Neural progenitor cell (in vitro differentiated cells): ENCODE data around the gene CDC16.

Source experiments
- EZH2 ChIP-seq: fragments of 200-600 bp; sonication (generic); IDR thresholded peaks from 2 replicates; pipeline ENCODE4 v1.6.1; 2017; ENCODE audit warnings: antibody characterized with exemption, mild to moderate bottlenecking, moderate library complexity
- TF ChIP-seq, protein P1 (sequence below): fragments of 200-600 bp; sonication (generic); IDR thresholded peaks from 2 replicates; pipeline ENCODE4 v1.5.1; 2017; ENCODE audit warnings: antibody characterized with exemption, mild to moderate bottlenecking

DNA sequence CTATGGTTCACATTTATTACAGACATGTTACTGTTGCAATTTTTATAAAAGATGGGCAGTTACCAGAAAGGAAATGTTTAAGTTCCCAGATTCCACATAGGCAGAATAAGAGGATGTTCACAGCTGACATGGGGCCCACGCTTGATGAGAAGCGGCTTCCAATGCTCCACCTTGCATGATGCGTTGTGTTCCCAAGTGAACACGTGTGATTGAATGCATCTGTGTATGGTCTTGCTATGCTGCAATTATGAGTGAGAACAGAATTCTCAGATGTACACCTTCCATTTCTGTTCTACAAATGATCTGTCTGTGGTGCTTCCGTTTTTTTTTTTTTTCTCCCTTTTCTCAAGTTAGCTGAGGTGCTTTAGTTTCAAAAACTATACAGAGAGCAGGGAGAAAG is 62.2 kb downstream of the CDC16 start:
- TF ChIP-seq, protein P1, sequence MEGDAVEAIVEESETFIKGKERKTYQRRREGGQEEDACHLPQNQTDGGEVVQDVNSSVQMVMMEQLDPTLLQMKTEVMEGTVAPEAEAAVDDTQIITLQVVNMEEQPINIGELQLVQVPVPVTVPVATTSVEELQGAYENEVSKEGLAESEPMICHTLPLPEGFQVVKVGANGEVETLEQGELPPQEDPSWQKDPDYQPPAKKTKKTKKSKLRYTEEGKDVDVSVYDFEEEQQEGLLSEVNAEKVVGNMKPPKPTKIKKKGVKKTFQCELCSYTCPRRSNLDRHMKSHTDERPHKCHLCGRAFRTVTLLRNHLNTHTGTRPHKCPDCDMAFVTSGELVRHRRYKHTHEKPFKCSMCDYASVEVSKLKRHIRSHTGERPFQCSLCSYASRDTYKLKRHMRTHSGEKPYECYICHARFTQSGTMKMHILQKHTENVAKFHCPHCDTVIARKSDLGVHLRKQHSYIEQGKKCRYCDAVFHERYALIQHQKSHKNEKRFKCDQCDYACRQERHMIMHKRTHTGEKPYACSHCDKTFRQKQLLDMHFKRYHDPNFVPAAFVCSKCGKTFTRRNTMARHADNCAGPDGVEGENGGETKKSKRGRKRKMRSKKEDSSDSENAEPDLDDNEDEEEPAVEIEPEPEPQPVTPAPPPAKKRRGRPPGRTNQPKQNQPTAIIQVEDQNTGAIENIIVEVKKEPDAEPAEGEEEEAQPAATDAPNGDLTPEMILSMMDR = no peak
- no peak for TF ChIP-seq EZH2
